ENCODE data around the gene GABRR3.

DNA sequence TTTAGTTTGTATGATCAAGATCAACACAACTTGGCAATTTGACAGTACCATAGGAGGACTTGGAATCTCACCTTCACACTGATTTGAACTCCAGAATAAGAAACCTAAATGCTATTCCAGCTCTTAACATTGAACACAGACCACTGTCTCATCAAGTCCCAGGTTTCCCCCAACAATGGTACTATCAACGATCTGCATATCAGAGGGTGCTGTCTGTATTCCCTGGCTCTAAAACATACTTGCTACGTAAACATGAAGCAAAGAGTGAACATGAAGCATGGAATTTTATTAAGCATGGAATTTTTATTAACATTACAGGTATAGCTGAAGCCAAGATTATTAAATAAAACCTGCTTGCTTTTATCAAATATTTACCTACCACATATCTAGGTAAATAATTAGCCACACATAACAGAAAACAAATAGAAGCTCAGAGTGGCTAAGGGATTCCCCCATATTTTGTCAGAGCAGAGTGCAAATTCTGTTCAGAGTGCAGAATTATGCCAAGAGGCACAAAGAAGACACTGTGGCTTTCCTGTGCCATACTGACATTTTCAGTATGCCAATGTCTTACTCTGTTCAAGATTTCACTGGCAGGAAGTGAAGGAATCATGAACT, 40.7 kb downstream of the GABRR3 start:
- TF ChIP-seq, protein P1, sequence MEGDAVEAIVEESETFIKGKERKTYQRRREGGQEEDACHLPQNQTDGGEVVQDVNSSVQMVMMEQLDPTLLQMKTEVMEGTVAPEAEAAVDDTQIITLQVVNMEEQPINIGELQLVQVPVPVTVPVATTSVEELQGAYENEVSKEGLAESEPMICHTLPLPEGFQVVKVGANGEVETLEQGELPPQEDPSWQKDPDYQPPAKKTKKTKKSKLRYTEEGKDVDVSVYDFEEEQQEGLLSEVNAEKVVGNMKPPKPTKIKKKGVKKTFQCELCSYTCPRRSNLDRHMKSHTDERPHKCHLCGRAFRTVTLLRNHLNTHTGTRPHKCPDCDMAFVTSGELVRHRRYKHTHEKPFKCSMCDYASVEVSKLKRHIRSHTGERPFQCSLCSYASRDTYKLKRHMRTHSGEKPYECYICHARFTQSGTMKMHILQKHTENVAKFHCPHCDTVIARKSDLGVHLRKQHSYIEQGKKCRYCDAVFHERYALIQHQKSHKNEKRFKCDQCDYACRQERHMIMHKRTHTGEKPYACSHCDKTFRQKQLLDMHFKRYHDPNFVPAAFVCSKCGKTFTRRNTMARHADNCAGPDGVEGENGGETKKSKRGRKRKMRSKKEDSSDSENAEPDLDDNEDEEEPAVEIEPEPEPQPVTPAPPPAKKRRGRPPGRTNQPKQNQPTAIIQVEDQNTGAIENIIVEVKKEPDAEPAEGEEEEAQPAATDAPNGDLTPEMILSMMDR (IDR thresholded peaks at IDR 0.05; ENCODE audit: insufficient read depth, low read length): no peak
- no peak for TF ChIP-seq POLR2AphosphoS5 (IDR thresholded peaks at IDR 0.05; ENCODE audit: low read depth)

Data from HL-60 (cell line).